GM19099 (cell line): ENCODE results near the gene DDN.

Experiments used
- POLR2A ChIP-seq: IDR thresholded peaks from 3 replicates; pipeline ENCODE4 v1.6.1; 2011; ENCODE audit warnings: low read depth; ENCODE audit not compliant: insufficient read length; ENCODE audit errors: extremely low read depth

Gene DDN

GRCh38 chr12:48956279-48957140, 42.7 kb downstream of the DDN start:
- TF ChIP-seq POLR2A, result no peak

- no peak for TF ChIP-seq POLR2A
These were observed 44.2 kb downstream of the DDN start for GRCh38 chr12:48954841-48955501.

- TF ChIP-seq POLR2A, result no peak
These were observed 45.1 kb downstream of the DDN start for GRCh38 chr12:48954061-48954460.

GRCh38 chr12:48952691-48953090, 46.5 kb downstream of the DDN start:
- no peak for TF ChIP-seq POLR2A

GRCh38 chr12:48947727-48948126, 51.4 kb downstream of the DDN start:
- no peak for TF ChIP-seq POLR2A

GRCh38 chr12:48946943-48947342, 52.2 kb downstream of the DDN start:
- TF ChIP-seq POLR2A, result no peak

- no peak for TF ChIP-seq POLR2A
These were observed 53.0 kb downstream of the DDN start for GRCh38 chr12:48946205-48946604.
